Smooth muscle cell of the coronary artery (primary cell): ENCODE measurements around the gene AIFM2. TPM values are rescaled to one million over a fixed set of nuclear protein-coding genes. Genes with fewer than 3 reads are reported as not detected.

Source experiments
- total RNA-seq: library from RNA; depleted of rRNA; stranded (reverse); fragments of >200 nt; gene quantifications from 2 replicates; pipeline ENCODE4 v1.2.3, GENCODE V29; 2014; ENCODE audit warnings: low replicate concordance

Gene AIFM2
- 4.8 and 10.4 TPM in 2 replicates for total RNA-seq

DNA sequence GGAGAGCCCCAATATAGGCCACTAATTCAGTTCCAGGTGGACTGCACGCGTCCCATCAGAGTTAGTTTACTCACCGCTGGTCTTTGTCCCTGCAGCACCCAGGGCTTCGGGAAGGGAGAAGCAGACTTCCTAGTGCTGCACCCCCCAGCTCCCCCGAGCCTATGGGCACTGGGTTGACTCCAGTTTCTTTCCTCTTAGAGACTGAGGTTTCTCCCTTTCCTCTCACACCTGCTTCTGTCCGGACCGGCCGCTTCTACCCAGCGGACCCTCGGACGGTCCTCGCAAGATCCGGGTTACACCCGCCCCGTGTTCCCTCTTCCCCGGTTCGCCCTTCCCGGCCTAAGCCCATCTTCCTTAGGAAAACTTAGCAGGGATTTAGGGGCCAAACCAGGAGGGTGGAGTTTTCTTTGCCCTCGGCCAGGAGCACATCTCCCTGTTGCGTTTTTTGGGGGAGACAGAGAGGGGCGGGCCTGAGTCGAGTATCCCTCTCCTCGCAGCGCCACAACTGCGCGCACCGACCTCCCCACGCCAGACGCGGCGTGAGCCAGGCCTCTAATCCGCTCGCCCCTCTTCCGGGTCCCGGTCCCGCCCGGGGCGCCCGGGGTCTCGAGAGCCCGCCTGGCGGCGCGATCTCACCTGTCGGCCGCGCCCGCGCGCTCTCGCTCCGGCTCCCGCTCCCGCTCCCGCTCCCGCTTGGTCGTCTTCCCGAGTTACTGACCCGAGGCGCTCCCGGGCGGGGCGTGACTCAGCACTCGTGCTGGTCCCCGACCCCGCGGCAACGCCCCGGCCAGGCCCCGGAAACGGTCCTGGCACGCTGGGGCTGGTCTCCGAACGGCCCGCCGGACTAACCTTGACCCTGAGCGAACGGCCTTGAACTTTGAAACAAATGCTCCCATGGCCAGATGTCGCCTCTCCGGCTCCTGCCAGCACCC lies at the start of gene AIFM2:
Gene AIFM2 (minus strand): TSS at position 728 of the 932 bp plus-strand sequence. CDS start 8,741 bp downstream, outside the sequence.

DNA sequence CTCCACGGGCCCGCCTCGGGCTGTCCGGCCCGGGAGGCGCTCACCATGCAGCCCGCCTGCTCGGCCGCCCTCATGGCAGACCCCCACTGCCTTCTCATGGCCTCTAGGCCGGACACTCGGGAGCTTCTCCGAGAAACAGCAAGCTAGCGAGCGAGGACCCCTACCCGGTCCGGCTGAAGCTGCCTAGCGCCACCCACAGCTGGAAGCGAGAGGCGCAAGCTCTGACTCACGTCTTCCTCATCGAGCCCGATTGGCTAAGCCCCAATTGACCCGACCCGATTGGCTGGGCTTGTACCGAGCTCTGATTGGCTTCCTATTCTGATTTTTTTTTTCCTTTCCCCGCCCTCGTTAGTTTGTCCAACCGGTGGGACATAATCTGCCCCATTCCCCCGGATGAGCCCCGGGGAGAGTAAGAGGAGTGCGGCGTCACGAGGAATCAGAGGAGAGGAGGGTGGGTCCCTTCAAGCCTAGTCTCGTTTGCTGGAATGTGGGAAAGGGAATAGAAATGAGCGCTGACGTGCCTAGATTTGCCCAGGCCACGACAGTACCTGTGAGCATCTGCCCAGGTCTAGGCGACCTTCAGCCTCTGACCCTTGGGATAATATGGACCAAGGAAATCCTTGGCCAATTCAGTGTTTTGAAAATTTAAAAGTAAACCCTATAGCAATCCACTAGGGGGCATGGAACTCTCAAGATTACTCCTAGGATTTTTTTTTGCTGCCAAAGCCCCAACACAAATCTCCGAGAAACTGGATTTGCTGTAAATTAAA lies 14.0 kb upstream of the AIFM2 start, which contains the start of gene TYSND1:
Gene TYSND1 (minus strand): TSS at position 212 of the 770 bp plus-strand sequence. CDS start 114 bp downstream, at position 98.

Other genes starting within 250 kb of the AIFM2 start
- gene MACROH2A2, start 80.0 kb downstream of the AIFM2 start, total RNA-seq = 4.2 and 11.3 TPM in 2 replicates
- 4.4 and 7.6 TPM in 2 replicates for gene TYSND1, start 13.9 kb upstream of the AIFM2 start, total RNA-seq
- gene SAR1A, start 37.7 kb upstream of the AIFM2 start, total RNA-seq = 186 and 239 TPM in 2 replicates
- 172 and 229 TPM in 2 replicates for gene PPA1, start 100.6 kb upstream of the AIFM2 start, total RNA-seq
- gene NPFFR1, start 151.2 kb upstream of the AIFM2 start, total RNA-seq = not detected in 2 replicates
- 4.7 and 7.4 TPM in 2 replicates for gene LRRC20, start 249.8 kb upstream of the AIFM2 start, total RNA-seq